ENCODE results near the gene C12orf42.

The C12orf42 gene

DNA sequence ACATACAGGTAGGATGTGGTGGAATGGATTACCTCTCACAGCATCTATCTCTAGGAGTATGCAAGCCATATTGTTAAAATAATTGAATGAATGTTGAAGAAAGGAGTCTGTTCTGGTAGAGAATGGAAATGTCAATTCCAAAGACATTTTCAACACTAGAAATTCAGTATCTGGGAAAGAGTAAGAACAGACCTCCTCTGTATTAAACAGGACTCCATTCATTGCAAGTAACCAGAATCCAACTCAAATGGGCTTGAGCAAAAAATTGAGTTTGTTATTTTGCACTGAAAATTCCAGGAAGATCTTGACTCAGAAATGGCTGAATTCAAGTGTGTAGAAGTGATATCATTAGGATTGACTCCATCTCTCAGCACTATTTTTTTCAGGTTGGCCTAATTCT, 168.1 kb downstream of the C12orf42 start:
- H3K27ac ChIP-seq (ENCODE audit: low read length): no peak overlapping the region
- H3K9me3 ChIP-seq (ENCODE audit: insufficient read depth, low read length, severe bottlenecking): no peaks in the 10 kb centered on the region
- no peak overlapping the region for H3K4me3 ChIP-seq (ENCODE audit: low read depth in 1 of 2, low read length in 2 of 2)
- no peaks in the 10 kb centered on the region for H3K27me3 ChIP-seq (ENCODE audit: insufficient read depth, low read length, poor library complexity)
- H3K4me1 ChIP-seq (ENCODE audit: insufficient read depth, low read length): no peaks in the 10 kb centered on the region
- no peak overlapping the region for H3K4me2 ChIP-seq (ENCODE audit: insufficient read depth, low read length)
- no peaks in the 10 kb centered on the region for H3K79me2 ChIP-seq (ENCODE audit: insufficient read depth, low read length)
- H3K9ac ChIP-seq (ENCODE audit: low read depth, low read length): no peak overlapping the region
- TF ChIP-seq, protein P1, sequence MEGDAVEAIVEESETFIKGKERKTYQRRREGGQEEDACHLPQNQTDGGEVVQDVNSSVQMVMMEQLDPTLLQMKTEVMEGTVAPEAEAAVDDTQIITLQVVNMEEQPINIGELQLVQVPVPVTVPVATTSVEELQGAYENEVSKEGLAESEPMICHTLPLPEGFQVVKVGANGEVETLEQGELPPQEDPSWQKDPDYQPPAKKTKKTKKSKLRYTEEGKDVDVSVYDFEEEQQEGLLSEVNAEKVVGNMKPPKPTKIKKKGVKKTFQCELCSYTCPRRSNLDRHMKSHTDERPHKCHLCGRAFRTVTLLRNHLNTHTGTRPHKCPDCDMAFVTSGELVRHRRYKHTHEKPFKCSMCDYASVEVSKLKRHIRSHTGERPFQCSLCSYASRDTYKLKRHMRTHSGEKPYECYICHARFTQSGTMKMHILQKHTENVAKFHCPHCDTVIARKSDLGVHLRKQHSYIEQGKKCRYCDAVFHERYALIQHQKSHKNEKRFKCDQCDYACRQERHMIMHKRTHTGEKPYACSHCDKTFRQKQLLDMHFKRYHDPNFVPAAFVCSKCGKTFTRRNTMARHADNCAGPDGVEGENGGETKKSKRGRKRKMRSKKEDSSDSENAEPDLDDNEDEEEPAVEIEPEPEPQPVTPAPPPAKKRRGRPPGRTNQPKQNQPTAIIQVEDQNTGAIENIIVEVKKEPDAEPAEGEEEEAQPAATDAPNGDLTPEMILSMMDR (IDR thresholded peaks at IDR 0.05; ENCODE audit: borderline replicate concordance, extremely low read depth, low read length, poor library complexity, severe bottlenecking): no peak
- no peak for TF ChIP-seq EZH2 (IDR thresholded peaks at IDR 0.05; ENCODE audit: borderline replicate concordance, low read depth, low read length, severe bottlenecking)
- no peaks in the 10 kb centered on the region for H3K36me3 ChIP-seq (ENCODE audit: insufficient read depth, low read length)
- ATAC-seq (ENCODE audit: insufficient read depth, low read depth): no peak
- no peak overlapping the region for H2AFZ ChIP-seq (ENCODE audit: low read depth, low read length)
- no peaks in the 10 kb centered on the region for H4K20me1 ChIP-seq (ENCODE audit: insufficient read depth, low read length)
- no peak for DNase-seq

DNA sequence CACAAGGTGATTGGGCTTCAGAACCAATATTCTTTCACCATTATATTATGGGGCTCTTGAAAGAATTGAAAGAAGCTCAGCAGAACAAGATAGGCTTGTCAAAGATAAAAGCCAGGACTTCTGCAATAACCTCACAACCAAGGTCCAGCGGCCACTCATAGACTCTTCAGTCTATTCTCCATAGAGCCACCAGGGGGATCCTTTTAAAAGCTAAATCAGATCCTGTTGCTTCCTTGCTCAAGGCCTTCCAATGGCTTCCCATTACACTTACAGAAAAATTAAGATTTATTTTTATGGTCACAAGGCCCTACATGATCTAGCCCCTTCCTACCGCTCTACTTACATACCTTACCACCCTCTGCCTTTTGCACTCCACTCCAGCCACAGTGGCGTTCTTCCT, 169.6 kb downstream of the C12orf42 start:
- no peak overlapping the region for H2AFZ ChIP-seq (ENCODE audit: low read depth, low read length)
- H3K27me3 ChIP-seq (ENCODE audit: insufficient read depth, low read length, poor library complexity): no peaks in the 10 kb centered on the region
- TF ChIP-seq EZH2 (IDR thresholded peaks at IDR 0.05; ENCODE audit: borderline replicate concordance, low read depth, low read length, severe bottlenecking): no peak
- TF ChIP-seq, protein P1 (IDR thresholded peaks at IDR 0.05; ENCODE audit: borderline replicate concordance, extremely low read depth, low read length, poor library complexity, severe bottlenecking): peak; percentile 44
- no peaks in the 10 kb centered on the region for H3K36me3 ChIP-seq (ENCODE audit: insufficient read depth, low read length)
- no peak overlapping the region for H3K4me3 ChIP-seq (ENCODE audit: low read depth in 1 of 2, low read length in 2 of 2)
- H3K79me2 ChIP-seq (ENCODE audit: insufficient read depth, low read length): no peaks in the 10 kb centered on the region
- H3K27ac ChIP-seq (ENCODE audit: low read length): no peak overlapping the region
- DNase-seq (no peak), ATAC-seq (ENCODE audit: insufficient read depth, low read depth) (no peak; the same call in 2 of the 3 replicates)
- no peaks in the 10 kb centered on the region for H4K20me1 ChIP-seq (ENCODE audit: insufficient read depth, low read length)
- H3K4me2 ChIP-seq (ENCODE audit: insufficient read depth, low read length): no peak overlapping the region
- H3K9me3 ChIP-seq (ENCODE audit: insufficient read depth, low read length, severe bottlenecking): no peaks in the 10 kb centered on the region
- no peaks in the 10 kb centered on the region for H3K4me1 ChIP-seq (ENCODE audit: insufficient read depth, low read length)
- H3K9ac ChIP-seq (ENCODE audit: low read depth, low read length): no peak overlapping the region

GRCh38 chr12:103318566-103318965, 177.2 kb downstream of the C12orf42 start:
- ATAC-seq (ENCODE audit: insufficient read depth, low read depth): no peak
- H3K4me1 ChIP-seq (ENCODE audit: insufficient read depth, low read length): no peaks in the 10 kb centered on the region
- no peaks in the 10 kb centered on the region for H4K20me1 ChIP-seq (ENCODE audit: insufficient read depth, low read length)
- H3K79me2 ChIP-seq (ENCODE audit: insufficient read depth, low read length): no peaks in the 10 kb centered on the region
- H3K4me2 ChIP-seq (ENCODE audit: insufficient read depth, low read length): no peak overlapping the region
- no peaks in the 10 kb centered on the region for H3K36me3 ChIP-seq (ENCODE audit: insufficient read depth, low read length)
- no peak overlapping the region for H3K9ac ChIP-seq (ENCODE audit: low read depth, low read length)
- TF ChIP-seq, protein P1 (IDR thresholded peaks at IDR 0.05; ENCODE audit: borderline replicate concordance, extremely low read depth, low read length, poor library complexity, severe bottlenecking): no peak
- TF ChIP-seq EZH2 (IDR thresholded peaks at IDR 0.05; ENCODE audit: borderline replicate concordance, low read depth, low read length, severe bottlenecking): no peak
- no peak for DNase-seq
- H3K27me3 ChIP-seq (ENCODE audit: insufficient read depth, low read length, poor library complexity): no peaks in the 10 kb centered on the region
- H3K27ac ChIP-seq (ENCODE audit: low read length): no peak overlapping the region
- no peaks in the 10 kb centered on the region for H3K9me3 ChIP-seq (ENCODE audit: insufficient read depth, low read length, severe bottlenecking)
- no peak overlapping the region for H2AFZ ChIP-seq (ENCODE audit: low read depth, low read length)
- H3K4me3 ChIP-seq (ENCODE audit: low read depth in 1 of 2, low read length in 2 of 2): no peak overlapping the region

DNA sequence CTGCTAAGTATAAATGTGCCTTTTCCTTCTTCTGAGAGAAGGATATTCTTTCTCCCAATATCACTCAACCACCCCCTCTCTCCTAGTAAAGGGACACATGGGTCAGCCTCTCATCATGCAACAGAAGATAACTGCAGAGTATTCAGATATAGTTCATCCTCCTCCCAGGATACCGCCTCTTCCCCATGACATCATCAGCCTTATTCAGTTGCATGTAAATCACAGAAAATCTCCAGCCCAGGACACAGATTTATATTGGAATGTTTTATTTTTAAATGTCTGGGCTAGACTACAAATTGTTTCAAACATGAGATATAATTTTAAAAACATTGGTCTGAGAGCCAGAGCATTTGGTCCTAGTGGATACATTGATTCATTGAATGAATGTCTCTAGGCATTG, 178.5 kb downstream of the C12orf42 start:
- Histone ChIP-seq H3K4me3 (ENCODE audit: low read depth in 1 of 2, low read length in 2 of 2) (no peak overlapping the region), H3K9me3 (ENCODE audit: insufficient read depth, low read length, severe bottlenecking) (no peaks in the 10 kb centered on the region), H3K36me3 (ENCODE audit: insufficient read depth, low read length) (no peaks in the 10 kb centered on the region), H4K20me1 (ENCODE audit: insufficient read depth, low read length) (no peaks in the 10 kb centered on the region), H3K4me2 (ENCODE audit: insufficient read depth, low read length) (no peak overlapping the region), H3K27ac (ENCODE audit: low read length) (no peak overlapping the region), H2AFZ (ENCODE audit: low read depth, low read length) (no peak overlapping the region), H3K79me2 (ENCODE audit: insufficient read depth, low read length) (no peaks in the 10 kb centered on the region), H3K9ac (ENCODE audit: low read depth, low read length) (no peak overlapping the region), H3K27me3 (ENCODE audit: insufficient read depth, low read length, poor library complexity) (no peaks in the 10 kb centered on the region), H3K4me1 (ENCODE audit: insufficient read depth, low read length) (no peaks in the 10 kb centered on the region)
- DNase-seq (no peak), ATAC-seq (ENCODE audit: insufficient read depth, low read depth) (no peak)
- TF ChIP-seq EZH2 (IDR thresholded peaks at IDR 0.05; ENCODE audit: borderline replicate concordance, low read depth, low read length, severe bottlenecking): no peak
- TF ChIP-seq, protein P1 (IDR thresholded peaks at IDR 0.05; ENCODE audit: borderline replicate concordance, extremely low read depth, low read length, poor library complexity, severe bottlenecking): no peak
